Measurements from ENCODE around the gene ATP9A. TPM values are rescaled to one million over a fixed set of nuclear protein-coding genes. Genes with fewer than 3 reads are reported as not detected.

Gene ATP9A
- total and polyA plus RNA-seq, 10 of the 15 experiments (the other 5 are each of a cell fraction or from before 2014, with no cell fraction given) = 0.03 to 0.81 (median 0.14) TPM

DNA sequence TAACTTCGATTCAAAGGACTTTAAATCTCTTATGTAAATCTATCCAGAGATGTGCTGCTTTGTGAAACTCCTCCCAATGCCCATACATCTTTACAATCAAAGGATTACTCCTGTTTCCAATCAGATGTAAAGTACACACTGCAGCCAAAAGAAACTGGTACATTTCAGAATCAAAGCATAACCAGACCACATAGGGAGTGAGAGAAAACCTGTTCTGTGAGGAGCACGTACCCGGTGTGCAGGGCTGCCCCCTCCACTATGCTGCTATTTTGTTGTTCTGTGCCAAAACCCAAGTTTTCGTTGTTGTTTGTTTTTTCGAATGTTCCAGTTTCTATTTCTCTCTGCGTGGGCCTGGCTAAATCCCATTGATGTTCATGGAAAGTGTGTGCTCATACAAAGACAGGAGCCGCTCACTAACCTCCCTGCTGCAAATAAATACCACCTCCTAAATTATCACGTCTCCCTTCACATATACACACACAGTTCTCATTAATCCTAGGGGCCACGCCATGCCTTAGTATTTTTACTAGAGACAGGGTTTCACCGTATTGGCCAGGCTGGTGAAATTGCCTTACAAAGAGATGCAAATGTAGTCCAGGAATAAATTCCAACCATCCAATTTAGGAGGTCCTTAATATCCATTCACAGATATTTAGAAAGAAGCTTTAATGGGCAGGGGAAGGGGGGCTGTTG is 52.9 kb downstream of the ATP9A start:
- no peak overlapping the region for H2AFZ ChIP-seq (ENCODE audit: control insufficient read depth, low read depth, low read length)
- no peaks in the 10 kb centered on the region for H3K79me2 ChIP-seq (ENCODE audit: control insufficient read depth, insufficient read depth, low read length)
- H3K4me2 ChIP-seq (ENCODE audit: control insufficient read depth, insufficient read depth) = no peak overlapping the region
- ATAC-seq (no peak), FAIRE-seq (no peak), DNase-seq (ENCODE audit: low read depth, low spot score) (no peak)
- no peaks in the 10 kb centered on the region for H3K27me3 ChIP-seq (replicated peaks in 1 of 2; ENCODE audit: control insufficient read depth in 2 of 2, insufficient read depth in 2 of 2, low read length in 1 of 2)
- no peaks in the 10 kb centered on the region for H4K20me1 ChIP-seq (ENCODE audit: control insufficient read depth, insufficient read depth)
- H3K27ac ChIP-seq (ENCODE audit: control insufficient read depth, insufficient read depth) = no peak overlapping the region
- intact Hi-C loops (cut with micrococcal nuclease; ENCODE audit: unreplicated experiment) (no loop called here), in situ Hi-C loops (cut with MboI) (no loop called here)
- SMC1A ChIA-PET (ENCODE audit: uncharacterized antibody, unreplicated experiment) = no interaction called here
- BruUV-seq (replicated peaks) = no TSS peak
- no peaks in the 10 kb centered on the region for H3K4me1 ChIP-seq (ENCODE audit: control insufficient read depth, insufficient read depth, low read length)
- no peak overlapping the region for H3K4me3 ChIP-seq
- POLR2A ChIA-PET = no interaction called here
- RAD21 ChIA-PET (ENCODE audit: unreplicated experiment) = interaction anchor here (0.6 kb wide), 1 partner anchor 224 kb away, joined by 3 read pairs; no protein-coding TSS in a partner anchor
- no peak overlapping the region for H3K9ac ChIP-seq (ENCODE audit: control insufficient read depth, insufficient read depth, low read length)
- CTCF ChIA-PET = interaction anchor here (1.0 kb wide), 1 partner anchor 19 kb away, joined by 3 read pairs; no protein-coding TSS in a partner anchor
- 36% methylated on average over 10 of the region's 10 CpGs for WGBS (ENCODE audit: insufficient coverage, insufficient replicate concordance, low lambda C conversion rate, missing lambda C conversion rate)
- H3K36me3 ChIP-seq (ENCODE audit: control insufficient read depth in 2 of 2, insufficient read depth in 2 of 2, low read length in 1 of 2) = no peaks in the 10 kb centered on the region
- no peaks in the 10 kb centered on the region for H3K9me3 ChIP-seq (replicated peaks; ENCODE audit: control insufficient read depth, insufficient read depth, low read length)
- TF ChIP-seq ZNF622 (IDR thresholded peaks at IDR 0.05) = no peak
- TF ChIP-seq, protein P1, sequence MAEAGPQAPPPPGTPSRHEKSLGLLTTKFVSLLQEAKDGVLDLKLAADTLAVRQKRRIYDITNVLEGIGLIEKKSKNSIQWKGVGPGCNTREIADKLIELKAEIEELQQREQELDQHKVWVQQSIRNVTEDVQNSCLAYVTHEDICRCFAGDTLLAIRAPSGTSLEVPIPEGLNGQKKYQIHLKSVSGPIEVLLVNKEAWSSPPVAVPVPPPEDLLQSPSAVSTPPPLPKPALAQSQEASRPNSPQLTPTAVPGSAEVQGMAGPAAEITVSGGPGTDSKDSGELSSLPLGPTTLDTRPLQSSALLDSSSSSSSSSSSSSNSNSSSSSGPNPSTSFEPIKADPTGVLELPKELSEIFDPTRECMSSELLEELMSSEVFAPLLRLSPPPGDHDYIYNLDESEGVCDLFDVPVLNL (IDR thresholded peaks at IDR 0.05; ENCODE audit: low read depth, low read length) = no peak
- no peak for TF ChIP-seq ESRRA (IDR thresholded peaks at IDR 0.05; ENCODE audit: low read length)
- no peak for TF ChIP-seq ZNF207 (IDR thresholded peaks at IDR 0.05; ENCODE audit: borderline replicate concordance)
- TF ChIP-seq ZSCAN29 (IDR thresholded peaks at IDR 0.05) = no peak
- TF ChIP-seq, protein P2, sequence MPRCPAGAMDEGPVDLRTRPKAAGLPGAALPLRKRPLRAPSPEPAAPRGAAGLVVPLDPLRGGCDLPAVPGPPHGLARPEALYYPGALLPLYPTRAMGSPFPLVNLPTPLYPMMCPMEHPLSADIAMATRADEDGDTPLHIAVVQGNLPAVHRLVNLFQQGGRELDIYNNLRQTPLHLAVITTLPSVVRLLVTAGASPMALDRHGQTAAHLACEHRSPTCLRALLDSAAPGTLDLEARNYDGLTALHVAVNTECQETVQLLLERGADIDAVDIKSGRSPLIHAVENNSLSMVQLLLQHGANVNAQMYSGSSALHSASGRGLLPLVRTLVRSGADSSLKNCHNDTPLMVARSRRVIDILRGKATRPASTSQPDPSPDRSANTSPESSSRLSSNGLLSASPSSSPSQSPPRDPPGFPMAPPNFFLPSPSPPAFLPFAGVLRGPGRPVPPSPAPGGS (IDR thresholded peaks at IDR 0.05; ENCODE audit: borderline replicate concordance, insufficient read depth, low read depth, low read length, poor library complexity, severe bottlenecking) = no peak
- TF ChIP-seq, protein P3, sequence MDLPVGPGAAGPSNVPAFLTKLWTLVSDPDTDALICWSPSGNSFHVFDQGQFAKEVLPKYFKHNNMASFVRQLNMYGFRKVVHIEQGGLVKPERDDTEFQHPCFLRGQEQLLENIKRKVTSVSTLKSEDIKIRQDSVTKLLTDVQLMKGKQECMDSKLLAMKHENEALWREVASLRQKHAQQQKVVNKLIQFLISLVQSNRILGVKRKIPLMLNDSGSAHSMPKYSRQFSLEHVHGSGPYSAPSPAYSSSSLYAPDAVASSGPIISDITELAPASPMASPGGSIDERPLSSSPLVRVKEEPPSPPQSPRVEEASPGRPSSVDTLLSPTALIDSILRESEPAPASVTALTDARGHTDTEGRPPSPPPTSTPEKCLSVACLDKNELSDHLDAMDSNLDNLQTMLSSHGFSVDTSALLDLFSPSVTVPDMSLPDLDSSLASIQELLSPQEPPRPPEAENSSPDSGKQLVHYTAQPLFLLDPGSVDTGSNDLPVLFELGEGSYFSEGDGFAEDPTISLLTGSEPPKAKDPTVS (IDR thresholded peaks at IDR 0.05; ENCODE audit: low read depth, low read length) = no peak
- no peak for TF ChIP-seq LARP7 (IDR thresholded peaks at IDR 0.05)
- no peak for TF ChIP-seq SMAD5 (IDR thresholded peaks at IDR 0.05; ENCODE audit: low read depth)
- TF ChIP-seq, protein P4, sequence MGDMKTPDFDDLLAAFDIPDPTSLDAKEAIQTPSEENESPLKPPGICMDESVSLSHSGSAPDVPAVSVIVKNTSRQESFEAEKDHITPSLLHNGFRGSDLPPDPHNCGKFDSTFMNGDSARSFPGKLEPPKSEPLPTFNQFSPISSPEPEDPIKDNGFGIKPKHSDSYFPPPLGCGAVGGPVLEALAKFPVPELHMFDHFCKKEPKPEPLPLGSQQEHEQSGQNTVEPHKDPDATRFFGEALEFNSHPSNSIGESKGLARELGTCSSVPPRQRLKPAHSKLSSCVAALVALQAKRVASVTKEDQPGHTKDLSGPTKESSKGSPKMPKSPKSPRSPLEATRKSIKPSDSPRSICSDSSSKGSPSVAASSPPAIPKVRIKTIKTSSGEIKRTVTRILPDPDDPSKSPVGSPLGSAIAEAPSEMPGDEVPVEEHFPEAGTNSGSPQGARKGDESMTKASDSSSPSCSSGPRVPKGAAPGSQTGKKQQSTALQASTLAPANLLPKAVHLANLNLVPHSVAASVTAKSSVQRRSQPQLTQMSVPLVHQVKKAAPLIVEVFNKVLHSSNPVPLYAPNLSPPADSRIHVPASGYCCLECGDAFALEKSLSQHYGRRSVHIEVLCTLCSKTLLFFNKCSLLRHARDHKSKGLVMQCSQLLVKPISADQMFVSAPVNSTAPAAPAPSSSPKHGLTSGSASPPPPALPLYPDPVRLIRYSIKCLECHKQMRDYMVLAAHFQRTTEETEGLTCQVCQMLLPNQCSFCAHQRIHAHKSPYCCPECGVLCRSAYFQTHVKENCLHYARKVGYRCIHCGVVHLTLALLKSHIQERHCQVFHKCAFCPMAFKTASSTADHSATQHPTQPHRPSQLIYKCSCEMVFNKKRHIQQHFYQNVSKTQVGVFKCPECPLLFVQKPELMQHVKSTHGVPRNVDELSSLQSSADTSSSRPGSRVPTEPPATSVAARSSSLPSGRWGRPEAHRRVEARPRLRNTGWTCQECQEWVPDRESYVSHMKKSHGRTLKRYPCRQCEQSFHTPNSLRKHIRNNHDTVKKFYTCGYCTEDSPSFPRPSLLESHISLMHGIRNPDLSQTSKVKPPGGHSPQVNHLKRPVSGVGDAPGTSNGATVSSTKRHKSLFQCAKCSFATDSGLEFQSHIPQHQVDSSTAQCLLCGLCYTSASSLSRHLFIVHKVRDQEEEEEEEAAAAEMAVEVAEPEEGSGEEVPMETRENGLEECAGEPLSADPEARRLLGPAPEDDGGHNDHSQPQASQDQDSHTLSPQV (IDR thresholded peaks at IDR 0.05) = no peak
- TF ChIP-seq ZNF24 (IDR thresholded peaks at IDR 0.05) = no peak
- TF ChIP-seq STAT3 (IDR thresholded peaks at IDR 0.05; ENCODE audit: low read depth, low read length) = no peak
- TF ChIP-seq SMC3 (IDR thresholded peaks at IDR 0.05; ENCODE audit: borderline replicate concordance, low read length) = no peak
- no peak for TF ChIP-seq GATAD2B (conservative IDR thresholded peaks at IDR 0.05; ENCODE audit: low read depth)
- no peak for TF ChIP-seq MTA3 (IDR thresholded peaks at IDR 0.05; ENCODE audit: borderline replicate concordance, low read length)
- TF ChIP-seq TCF7 (IDR thresholded peaks at IDR 0.05; ENCODE audit: borderline replicate concordance) = no peak
- no peak for TF ChIP-seq SIN3A (IDR thresholded peaks at IDR 0.05; ENCODE audit: low read depth, low read length)
- no peak for TF ChIP-seq KAT2A (conservative IDR thresholded peaks at IDR 0.05; ENCODE audit: control insufficient read depth, low read depth, low read length)

Measured in GM12878 (cell line).